Activated T-helper 2 cell treated with anti-CD3 and anti-CD28 coated beads, Interferon-gamma antibody, Interleukin-2, Interleukin-4, amounts not matched to agents 10 μg/mL and 5 μg/mL and 100 μg/mL, durations not matched to agents 14 hours and 24 hours and 36 hours (primary cell): ENCODE results near the gene CCDC92. TPM values are rescaled to one million over a fixed set of nuclear protein-coding genes. Genes with fewer than 3 reads are reported as not detected.
"Not testable (repeated sequence)": the region's sequence is repeated elsewhere in the genome, so short reads cannot be mapped to it uniquely, and the experiment has no call there.

Experiments
- DNase-seq: peaks from one replicate; pipeline ENCODE4 v3.0.0; 2021; ENCODE audit warnings: low spot score
- H3K27ac Mint-ChIP-seq: one replicate; pipeline ENCODE4 v1.8.0; 2021; ENCODE audit warnings: mixed read lengths
- H3K27me3 Mint-ChIP-seq: one replicate; pipeline ENCODE4 v1.8.0; 2021; ENCODE audit warnings: low read depth, mixed read lengths
- H3K36me3 Mint-ChIP-seq: one replicate; pipeline ENCODE4 v1.8.0; 2021; ENCODE audit warnings: low read depth, mixed read lengths
- H3K4me1 Mint-ChIP-seq: one replicate; pipeline ENCODE4 v1.8.0; 2021; ENCODE audit warnings: low read depth, mixed read lengths
- H3K4me3 Mint-ChIP-seq: one replicate; pipeline ENCODE4 v1.8.0; 2021; ENCODE audit warnings: low read depth, mild to moderate bottlenecking, moderate library complexity, mixed read lengths
- H3K9me3 Mint-ChIP-seq: one replicate; pipeline ENCODE4 v1.8.0; 2021; ENCODE audit warnings: mixed read lengths
- intact Hi-C: fragments of 100-400 bp; cut with micrococcal nuclease; formaldehyde crosslinking; loops from one replicate; pipeline ENCODE4 v1.15.1; 2023
- total RNA-seq: library from RNA; stranded (reverse); gene quantifications from 2 replicates; pipeline ENCODE4 v1.2.3, GENCODE V29; 2022

CCDC92 gene
- total RNA-seq, 1 donor from 2014 or later: 11.8 TPM

DNA sequence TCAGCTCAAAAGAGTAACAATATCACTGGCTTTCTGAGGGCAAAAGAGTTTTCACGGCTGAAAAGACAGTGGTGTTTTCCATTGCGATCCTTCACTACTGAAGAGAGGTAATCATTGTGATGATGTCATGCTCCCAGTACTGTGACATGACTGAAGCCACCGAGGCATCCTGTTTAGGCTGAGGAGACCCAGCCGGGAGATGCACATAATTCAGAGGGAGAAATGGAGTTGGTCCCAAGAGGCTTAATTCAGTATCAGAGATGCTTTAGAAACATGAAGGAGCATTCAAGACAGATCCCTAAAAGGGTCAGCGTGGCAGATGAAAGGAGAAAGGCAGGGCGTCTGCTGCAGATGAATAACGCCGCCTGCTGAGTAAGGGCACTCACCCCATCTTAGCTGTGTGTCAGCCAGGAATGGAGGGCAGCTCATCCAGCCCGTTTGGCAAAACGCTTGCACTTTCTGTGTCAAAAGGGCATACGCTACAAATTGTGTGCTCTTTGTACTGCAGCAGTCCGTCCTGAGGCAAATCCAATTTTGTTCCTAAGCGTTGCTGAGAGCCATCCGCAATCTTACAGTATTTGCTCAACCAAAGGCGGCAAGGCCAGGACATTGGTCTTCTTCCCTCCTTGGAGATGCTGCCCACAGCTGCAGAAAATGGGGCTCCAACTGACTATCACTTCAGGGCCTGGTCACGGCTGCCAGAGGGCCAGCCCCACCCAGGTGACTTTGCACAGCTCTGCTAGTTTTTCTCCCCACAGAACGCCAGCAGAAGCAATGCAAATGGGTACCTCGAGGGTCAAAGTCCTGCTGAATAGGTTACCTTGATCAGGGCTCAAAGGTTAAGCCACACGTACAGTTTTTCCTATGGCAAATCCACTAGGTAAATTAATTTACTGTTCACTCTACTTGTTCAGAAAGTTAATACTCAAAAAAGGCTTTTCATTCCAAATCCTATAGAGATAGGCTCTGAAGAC lies 23.5 kb downstream of the CCDC92 start:
- DNase-seq: no peak
- Mint-ChIP-seq H3K27me3 (no peaks in the 10 kb centered on the region), H3K36me3 (no peaks in the 10 kb centered on the region), H3K4me1 (no peaks in the 10 kb centered on the region), H3K9me3 (no peaks in the 10 kb centered on the region), H3K4me3 (no peak overlapping the region), H3K27ac (no peak overlapping the region)
- intact Hi-C loops: no loop called here

DNA sequence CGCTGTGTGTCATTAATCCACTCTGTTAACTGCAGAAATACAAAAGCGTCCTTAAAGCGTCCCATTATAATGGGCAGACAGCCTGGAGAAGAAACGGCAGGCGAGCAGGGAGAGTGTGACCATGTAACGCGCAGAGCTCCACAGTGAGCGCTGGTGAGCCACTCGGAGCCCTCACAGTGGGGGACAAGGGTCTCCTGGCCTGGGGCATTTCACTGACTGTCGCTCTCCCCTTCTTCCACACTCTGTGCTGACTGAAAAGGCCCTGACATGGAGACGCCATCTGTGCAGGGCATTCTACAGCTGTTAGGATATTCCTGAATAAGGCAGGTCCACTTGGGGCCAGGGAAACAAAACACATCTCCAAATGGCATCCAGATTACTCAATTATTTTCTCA lies 24.2 kb downstream of the CCDC92 start:
- DNase-seq: no peak
- Mint-ChIP-seq H3K27ac (no peak overlapping the region), H3K4me3 (no peak overlapping the region), H3K36me3 (no peaks in the 10 kb centered on the region), H3K9me3 (no peaks in the 10 kb centered on the region), H3K4me1 (no peaks in the 10 kb centered on the region), H3K27me3 (no peaks in the 10 kb centered on the region)
- intact Hi-C loops: no loop called here

DNA sequence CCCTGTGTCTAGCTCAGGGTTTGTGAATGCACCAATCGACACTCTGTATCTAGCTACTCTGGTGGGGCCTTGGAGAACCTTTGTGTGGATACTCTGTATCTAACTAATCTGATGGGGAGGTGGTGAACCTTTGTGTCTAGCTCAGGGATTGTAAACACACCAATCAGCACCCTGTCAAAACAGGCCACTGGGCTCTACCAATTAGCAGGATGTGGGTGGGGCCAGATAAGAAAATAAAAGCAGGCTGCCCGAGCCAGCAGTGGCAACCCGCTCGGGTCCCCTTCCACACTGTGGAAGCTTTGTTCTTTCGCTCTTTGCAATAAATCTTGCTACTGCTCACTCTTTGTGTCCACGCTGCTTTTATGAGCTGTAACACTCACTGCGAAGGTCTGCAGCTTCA lies 25.1 kb downstream of the CCDC92 start:
- H3K27ac Mint-ChIP-seq, H3K36me3 Mint-ChIP-seq, H3K4me1 Mint-ChIP-seq, H3K27me3 Mint-ChIP-seq, intact Hi-C loops, H3K4me3 Mint-ChIP-seq, H3K9me3 Mint-ChIP-seq, DNase-seq: not testable (repeated sequence)

DNA sequence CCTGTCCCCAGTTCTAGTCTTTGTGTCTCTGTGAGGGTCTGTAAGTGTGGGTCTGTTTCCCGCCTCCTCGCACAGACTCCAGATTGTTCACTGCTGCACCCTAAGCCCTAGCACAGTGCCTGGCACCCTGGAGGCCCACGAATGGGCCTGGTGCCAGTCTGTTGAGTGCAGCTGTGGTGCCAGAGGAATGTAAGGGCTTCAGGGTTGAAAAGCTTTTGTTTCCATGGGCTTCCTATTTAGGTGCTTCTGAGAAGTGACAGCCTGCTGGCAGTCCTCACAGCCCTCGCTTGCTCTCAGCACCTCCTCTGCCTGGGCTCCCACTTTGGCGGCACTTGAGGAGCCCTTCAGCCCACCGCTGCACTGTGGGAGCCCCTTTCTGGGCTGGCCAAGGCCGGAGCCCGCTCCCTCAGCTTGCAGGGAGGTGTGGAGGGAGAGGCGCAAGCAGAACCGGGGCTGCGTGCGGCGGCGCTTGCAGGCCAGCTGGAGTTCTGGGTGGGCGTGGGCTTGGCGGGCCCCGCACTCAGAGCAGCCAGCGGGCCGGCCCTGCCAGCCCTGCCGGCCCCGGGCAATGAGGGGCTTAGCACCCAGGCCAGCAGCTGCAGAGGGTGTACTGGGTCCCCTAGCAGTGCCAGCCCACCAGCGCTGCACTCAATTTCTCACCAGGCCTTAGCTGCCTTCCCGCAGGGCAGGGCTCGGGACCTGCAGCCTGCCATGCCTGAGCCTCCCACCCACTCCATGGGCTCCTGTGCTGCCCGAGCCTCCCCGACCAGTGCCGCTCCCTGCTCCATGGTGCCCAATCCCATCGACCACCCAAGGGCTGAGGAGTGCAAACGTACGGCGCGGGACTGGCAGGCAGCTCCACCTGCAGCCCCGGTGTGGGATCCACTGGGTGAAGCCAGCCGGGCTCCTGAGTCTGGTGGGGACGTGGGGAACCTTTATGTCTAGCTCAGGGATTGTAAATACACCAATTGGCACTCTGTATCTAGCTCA lies 25.8 kb downstream of the CCDC92 start:
- not testable (repeated sequence) for H3K27me3 Mint-ChIP-seq, H3K27ac Mint-ChIP-seq

DNA sequence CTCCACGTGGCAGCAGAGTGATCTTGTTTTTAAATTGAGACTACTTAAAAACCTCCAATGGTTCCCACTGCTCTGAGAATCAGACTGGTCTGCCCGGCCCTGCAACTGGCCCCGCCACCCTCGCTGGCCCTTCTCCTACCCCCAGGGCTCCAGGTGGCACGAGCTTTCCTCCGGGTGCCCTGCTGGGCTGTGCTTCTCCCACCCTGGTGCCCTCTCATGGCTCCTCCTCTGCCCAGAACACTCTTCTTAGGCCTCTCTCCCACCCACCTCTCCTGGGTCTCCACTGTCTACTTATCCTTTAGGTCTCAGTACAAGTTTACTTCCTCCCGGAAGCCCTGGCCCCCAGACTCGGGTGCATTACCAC lies 26.5 kb downstream of the CCDC92 start:
- intact Hi-C loops: no loop called here
- no peak overlapping the region for H3K27ac Mint-ChIP-seq
- no peaks in the 10 kb centered on the region for H3K4me1 Mint-ChIP-seq
- peaks cover 15% of the 10 kb centered on the region for H3K36me3 Mint-ChIP-seq
- DNase-seq: no peak
- H3K9me3 Mint-ChIP-seq: no peaks in the 10 kb centered on the region
- no peaks in the 10 kb centered on the region for H3K27me3 Mint-ChIP-seq
- no peak overlapping the region for H3K4me3 Mint-ChIP-seq

More for the DNA sequence above, 25.8 kb downstream of the CCDC92 start:
- H3K4me1 Mint-ChIP-seq, H3K9me3 Mint-ChIP-seq, DNase-seq, H3K4me3 Mint-ChIP-seq, intact Hi-C loops: not testable (repeated sequence)
- peaks cover 11% of the 10 kb centered on the region for H3K36me3 Mint-ChIP-seq

DNA sequence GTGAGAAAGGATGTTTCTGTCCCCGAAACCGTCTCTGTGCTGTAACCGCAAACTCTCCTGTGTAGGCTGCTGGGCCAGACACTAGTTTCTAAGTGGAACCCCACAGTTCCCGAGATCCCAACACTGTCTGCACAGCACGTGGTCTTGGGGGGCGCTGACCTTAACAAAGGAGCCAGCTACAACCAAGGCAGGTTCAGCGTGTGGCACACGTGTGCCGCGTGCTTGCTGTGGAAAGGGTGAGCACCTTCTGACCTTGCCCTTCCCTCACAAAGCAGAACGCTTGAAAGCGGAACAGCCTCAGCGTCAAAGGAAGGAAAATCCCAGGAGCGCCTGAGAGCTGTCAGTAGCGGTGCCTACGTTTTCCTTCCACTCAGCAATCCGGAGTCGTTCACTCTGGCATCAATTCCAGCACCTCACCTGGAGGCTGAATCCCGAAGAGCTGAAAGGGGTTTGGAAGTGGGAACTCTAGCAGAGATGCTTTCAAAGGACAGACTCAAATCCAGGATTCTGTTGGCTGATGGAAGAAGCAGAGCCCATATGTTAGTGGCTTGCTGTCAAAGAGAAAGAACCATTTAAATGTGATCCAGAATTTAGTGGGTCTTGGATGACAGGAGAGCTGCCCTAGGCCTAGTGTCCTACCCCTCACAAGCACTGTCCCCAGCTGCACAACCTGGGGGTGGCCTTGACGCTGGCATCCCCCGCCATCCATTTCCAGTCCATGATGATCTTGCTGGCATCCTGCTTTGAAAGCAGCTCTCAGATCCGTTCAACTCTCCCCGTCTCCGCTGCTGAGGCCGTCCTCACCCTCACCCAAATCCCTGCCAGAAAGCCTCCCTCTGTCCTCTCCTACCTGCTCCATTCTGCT lies 27.1 kb downstream of the CCDC92 start:
- Mint-ChIP-seq H3K27ac (no peak overlapping the region), H3K4me1 (no peaks in the 10 kb centered on the region), H3K4me3 (no peak overlapping the region), H3K9me3 (no peaks in the 10 kb centered on the region), H3K27me3 (no peaks in the 10 kb centered on the region), H3K36me3 (peaks cover 15% of the 10 kb centered on the region)
- intact Hi-C loops: no loop called here
- no peak for DNase-seq

DNA sequence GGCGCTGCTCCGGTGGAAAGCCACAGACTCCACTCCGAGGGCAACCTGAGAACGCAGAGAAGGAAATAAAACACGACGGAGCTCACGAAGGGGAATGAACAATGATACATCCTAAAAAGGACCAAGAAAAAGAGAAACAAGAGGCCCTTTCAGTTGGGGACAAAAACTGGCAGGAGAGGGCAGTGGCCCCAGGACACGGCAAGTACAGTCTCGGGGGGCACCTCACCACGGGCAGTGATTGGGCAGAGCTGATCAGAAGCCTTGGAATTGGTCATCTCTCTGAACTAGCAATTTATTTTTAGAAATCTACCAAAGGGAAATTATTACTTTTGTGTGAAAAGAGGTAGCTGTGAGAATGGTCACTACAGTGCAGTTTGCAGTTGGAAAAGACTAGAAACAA lies 27.9 kb downstream of the CCDC92 start:
- Mint-ChIP-seq H3K27ac (no peak overlapping the region), H3K4me1 (no peaks in the 10 kb centered on the region), H3K4me3 (no peak overlapping the region), H3K9me3 (no peaks in the 10 kb centered on the region), H3K27me3 (no peaks in the 10 kb centered on the region), H3K36me3 (peaks cover 15% of the 10 kb centered on the region)
- no peak for DNase-seq
- intact Hi-C loops: no loop called here

DNA sequence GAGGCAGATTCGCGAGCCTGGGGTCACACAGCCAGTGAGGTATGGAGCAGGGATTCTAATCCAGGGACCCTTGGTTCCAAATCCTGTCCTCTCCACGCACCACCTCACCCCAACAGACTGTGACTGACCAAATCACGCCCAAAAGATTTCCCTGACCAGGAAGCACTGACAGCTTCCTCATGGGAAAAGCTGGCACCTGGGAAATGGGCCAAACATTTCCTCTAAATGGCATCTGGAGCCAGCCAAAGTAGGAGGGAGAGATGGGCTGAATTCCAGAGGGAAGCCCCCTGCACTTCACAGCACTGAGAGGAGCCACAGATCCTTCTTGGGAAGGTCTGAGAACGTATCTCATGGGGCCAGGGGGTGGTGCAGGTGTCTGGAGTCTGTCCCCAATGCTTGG lies 28.8 kb downstream of the CCDC92 start:
- Mint-ChIP-seq H3K27ac (no peak overlapping the region), H3K27me3 (no peaks in the 10 kb centered on the region), H3K36me3 (peaks cover 15% of the 10 kb centered on the region), H3K4me1 (peaks cover 4% of the 10 kb centered on the region), H3K9me3 (no peaks in the 10 kb centered on the region), H3K4me3 (no peak overlapping the region)
- intact Hi-C loops: no loop called here
- no peak for DNase-seq

DNA sequence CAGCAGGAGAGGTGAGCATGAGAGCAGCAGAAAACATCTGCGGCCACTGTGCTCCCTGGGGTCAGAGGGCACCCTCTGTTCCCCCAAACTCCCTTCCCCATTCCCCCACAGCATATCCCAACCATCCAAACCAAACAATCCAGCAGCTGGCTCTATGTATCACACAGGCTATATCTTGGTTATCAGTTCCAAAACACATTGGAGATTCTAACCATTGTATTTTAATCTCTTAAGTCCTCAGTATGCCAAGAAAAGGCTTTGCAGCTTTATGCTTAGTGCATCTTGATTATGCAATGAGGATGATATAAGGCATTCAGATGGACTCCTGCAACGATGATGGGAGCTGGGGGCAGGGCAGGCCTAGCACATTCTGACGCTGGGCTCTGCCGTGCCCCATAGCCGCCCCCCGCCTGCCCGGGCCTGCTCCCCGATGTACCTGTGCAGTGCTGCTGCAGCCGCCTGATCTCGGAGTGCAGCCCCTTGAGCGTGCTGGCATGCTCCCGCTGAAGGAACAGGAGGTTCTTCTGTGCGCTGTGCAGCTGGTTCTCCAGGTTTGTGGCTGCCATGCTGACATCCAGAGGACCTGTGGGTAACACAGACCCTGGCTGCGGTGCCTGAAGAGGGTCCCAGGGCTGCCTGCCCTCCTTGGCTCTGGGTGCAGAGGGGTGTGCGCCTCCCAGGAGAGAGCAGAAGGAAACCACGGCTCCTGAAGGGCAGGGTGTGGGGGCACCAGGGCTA lies 29.6 kb downstream of the CCDC92 start:
- no peak overlapping the region for H3K4me3 Mint-ChIP-seq

DNA sequence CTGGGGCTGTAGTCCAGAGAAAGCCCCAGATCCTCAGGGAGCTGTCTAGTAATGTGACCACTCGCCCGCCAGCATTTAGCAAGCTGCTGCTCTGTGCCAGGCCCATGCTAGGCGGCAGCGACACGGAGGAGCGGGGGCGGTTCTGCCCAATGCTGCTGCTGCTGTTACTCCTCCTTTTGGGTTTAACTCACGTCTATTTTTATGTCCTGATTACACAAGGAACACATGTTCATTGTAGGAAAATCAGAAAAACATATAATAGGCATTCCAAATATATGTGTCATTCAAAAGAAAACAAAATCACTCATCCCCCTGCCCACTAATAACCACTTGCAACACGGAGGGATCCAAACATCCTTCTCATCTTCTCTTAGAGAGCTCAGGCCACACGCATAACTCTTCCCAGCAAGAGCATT lies 30.4 kb downstream of the CCDC92 start:
- H3K9me3 Mint-ChIP-seq: no peaks in the 10 kb centered on the region
- peaks cover 18% of the 10 kb centered on the region for H3K36me3 Mint-ChIP-seq
- H3K27ac Mint-ChIP-seq: no peak overlapping the region
- H3K27me3 Mint-ChIP-seq: no peaks in the 10 kb centered on the region
- H3K4me3 Mint-ChIP-seq: no peak overlapping the region
- intact Hi-C loops: no loop called here
- peaks cover 20% of the 10 kb centered on the region for H3K4me1 Mint-ChIP-seq
- DNase-seq: no peak

More for the DNA sequence above, 29.6 kb downstream of the CCDC92 start:
- no peak for DNase-seq
- H3K27me3 Mint-ChIP-seq: no peaks in the 10 kb centered on the region
- intact Hi-C loops: no loop called here
- peaks cover 12% of the 10 kb centered on the region for H3K4me1 Mint-ChIP-seq
- H3K27ac Mint-ChIP-seq: no peak overlapping the region
- no peaks in the 10 kb centered on the region for H3K9me3 Mint-ChIP-seq
- H3K36me3 Mint-ChIP-seq: peaks cover 15% of the 10 kb centered on the region

DNA sequence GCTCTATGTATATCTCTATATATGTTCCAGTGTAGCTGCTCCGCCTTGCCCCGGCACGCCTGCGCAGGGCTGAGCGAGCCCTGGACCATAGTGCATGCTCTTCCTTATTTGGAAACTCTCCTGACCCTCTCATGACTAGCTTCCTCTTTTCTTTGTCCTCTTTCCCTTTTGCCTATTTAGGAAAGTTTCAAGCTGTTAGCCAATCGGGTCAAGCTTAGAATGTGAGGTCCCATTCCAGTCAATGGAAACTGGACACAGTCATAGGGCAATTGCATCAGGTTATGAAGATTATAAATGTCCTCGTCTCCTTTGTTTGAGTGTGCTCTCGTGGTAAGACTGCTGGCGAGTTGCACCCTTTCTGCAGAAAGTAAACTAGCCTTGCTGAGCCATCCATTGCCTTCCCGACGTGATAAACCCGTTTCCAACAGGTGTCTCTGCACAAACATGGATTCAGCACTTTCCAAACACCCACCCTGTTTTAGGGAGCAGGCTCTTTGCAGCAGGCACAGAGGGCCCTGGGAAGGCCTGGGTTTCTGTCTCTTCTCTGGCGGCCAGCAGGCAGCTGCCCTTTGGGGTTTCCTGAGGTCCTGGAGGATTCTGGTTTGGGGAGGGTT lies 30.9 kb downstream of the CCDC92 start:
- H3K27ac Mint-ChIP-seq: no peak overlapping the region
- no peaks in the 10 kb centered on the region for H3K9me3 Mint-ChIP-seq

More for the DNA sequence above, 30.9 kb downstream of the CCDC92 start:
- H3K4me3 Mint-ChIP-seq: no peak overlapping the region
- intact Hi-C loops: no loop called here
- H3K36me3 Mint-ChIP-seq: peaks cover 20% of the 10 kb centered on the region
- DNase-seq: no peak
- H3K4me1 Mint-ChIP-seq: peaks cover 20% of the 10 kb centered on the region
- no peaks in the 10 kb centered on the region for H3K27me3 Mint-ChIP-seq
